NCI-H226 (cell line): ENCODE measurements around the gene BRD4.

Experiments
- DNase-seq: peaks from one replicate; pipeline ENCODE4 v3.0.0-alpha.2; 2015

Gene BRD4

DNA sequence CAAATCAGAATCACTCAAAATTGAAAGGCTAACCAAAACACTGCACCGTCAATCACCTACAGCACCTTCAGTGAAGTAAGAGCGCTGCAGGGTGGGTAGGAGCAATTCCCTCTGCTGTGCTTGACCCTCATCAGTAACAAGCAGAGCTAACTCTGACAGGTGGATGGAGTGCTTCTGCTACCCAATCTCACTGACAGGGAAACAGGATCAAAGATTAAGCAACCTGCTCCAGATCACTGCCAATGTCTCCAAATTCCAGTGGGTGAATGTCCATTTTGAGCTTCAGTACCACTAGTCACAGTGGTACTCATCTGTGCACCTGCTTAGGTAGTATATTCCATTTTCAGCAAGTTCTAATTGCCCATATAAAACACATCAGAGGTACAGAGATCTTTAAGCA lies 25.2 kb downstream of the BRD4 start:
- no peak for DNase-seq

DNA sequence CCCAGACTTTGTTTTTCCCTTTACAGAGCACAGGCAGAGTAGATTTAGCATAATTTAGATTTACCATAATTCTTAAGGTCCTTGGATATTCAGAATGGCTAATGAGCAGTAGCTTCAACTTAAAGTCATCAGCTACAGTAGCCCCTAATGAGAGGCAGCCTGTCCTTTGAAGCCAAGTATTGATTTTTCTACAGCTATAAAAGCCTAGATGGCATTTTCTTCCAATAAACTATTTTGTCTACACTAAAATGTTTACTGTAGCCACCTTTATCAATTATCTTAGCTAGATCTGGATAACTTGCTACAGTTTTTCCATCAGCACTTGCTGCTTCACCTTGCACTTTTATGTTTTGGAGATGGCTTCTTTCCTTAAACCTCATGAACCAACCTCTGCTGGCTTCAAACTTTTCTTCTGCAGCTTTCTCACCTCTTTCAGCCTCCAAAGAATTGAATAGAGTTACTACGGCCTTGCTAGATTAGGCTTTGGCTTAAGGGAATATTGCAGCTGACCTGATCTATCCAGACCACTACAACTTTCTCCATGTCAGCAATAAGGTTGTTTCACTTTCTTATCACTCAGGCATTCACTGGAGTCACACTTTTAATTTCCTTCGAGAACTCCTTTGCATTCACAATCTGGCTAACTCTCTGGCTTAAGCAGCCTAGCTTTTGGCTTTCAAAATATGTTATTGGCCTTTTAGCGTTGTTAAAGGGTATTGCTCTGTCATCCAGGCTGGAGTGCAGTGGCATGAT lies 26.6 kb downstream of the BRD4 start:
- DNase-seq, result no peak

DNA sequence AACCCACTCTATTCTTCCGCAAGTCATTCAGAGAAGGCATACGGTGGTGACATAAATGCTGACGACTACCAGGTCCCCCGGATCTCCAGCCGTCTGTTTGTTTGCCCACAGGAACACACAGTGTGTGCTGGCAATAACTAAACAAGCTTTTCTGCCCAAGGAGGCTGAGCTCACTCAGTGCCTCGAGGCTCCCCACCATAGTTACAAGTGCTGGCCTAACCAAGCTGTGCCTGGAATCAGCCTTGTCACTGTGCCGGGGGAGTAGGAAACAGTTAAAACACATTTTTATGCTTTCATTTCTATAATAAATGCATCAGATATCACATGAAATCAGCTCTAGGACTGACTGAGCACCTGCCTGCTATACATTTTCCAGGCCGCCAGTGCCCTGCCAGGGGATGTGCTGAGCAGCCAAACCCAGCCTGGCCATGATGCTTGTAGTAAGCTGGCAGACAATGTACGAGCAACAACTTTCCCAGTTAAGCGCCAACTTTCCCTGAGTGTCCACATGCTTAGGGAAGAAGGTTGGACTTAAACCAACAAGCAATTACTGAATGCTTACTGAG lies 28.1 kb downstream of the BRD4 start:
- DNase-seq, result no peak

DNA sequence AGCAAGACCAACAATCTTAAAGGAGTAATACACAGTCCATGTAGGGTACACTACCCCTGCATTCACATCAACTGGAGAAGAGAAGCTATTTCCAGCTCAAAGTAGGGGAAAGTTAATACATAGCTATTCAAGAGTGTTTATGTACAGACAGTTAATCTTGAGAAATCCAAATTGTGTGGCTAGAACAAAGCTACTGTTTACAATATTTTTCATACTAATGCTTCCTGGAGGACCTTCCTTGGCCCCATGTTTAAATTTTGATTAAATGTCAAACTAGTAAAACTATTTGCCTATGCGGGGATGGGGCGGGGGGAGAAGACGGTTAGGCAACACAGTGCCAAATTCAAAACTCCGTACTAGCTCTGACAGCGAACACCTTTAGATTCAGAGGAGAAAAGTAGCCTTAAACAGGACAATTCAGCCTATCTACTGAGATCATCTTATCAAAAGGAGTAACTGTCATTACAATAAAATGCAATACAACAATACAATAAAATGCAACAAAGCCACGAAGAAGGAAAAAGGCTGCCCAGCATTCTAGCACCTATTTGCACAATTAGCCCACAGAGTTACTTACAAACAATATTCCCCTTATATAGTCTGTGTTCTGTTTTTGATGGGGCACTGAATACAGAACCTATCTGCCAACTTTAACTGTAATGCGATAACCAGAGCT lies 29.1 kb downstream of the BRD4 start:
- DNase-seq, result no peak

DNA sequence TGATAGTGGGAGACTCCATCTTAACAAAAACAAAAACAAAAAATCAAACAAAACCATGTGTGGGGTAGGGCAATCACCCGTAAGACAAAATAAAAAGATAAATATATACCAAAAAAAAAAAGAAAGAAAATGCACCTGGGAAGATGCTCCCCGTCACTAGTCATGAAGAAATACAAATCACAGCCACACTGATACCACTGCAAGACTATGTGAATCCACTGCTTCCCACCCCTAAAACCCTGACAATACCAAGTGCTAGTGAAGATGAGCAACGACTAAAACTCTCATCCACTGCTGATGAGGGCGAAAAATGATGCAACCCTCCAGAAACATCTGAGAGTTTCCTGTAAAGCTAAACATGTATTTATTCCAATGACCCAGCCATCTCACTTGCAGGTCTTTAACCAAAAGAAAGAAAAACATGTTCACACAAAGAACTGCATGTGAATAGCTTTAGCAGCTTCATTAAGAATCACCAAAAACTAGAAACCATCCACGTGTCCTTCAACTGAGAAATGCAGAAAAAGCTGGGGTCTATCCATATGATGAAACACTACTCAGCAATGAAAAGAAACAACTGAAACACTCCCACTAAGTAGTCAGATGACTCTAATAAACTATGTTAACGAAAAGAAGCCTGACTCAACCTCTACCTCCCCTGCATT lies 31.7 kb downstream of the BRD4 start:
- no peak for DNase-seq

DNA sequence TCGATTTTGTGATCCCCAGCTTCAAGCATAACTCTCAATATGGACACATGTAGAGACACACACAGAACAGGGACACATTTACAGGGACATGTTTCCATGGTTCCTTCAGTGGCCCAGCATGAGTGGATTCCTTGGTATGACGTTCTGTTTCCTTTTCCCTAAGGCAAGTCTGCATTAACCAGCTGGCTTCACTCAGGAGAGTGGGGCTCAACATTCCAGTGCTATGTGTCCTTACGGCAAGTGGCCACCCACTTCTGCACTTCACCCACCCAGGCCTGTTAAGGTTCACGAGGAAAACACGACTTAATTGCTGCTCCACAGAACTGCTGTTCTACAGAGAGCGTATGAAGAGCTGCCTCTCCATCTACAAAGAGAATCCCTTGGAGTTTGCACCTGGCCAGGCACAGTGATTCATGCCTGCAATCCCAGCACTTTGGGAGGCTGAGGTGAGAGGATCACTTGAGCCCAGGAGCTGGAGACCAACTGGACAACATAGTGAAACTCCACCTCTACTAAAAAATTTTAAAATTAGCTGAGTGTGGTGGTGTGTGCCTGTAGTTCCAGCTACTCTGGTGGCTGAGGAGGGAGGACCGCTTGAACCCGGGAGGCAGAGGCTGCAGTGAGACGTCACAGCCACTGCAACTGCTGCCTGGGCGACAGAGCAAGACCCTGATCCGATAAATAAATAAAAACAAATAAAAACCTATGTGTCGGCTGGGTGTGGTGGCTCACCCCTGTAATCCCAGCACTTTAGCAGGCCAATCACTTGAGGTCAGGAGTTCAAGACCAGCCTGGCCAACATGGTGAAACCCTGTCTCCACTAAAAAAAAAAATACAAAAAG lies 32.5 kb downstream of the BRD4 start:
- no peak for DNase-seq

DNA sequence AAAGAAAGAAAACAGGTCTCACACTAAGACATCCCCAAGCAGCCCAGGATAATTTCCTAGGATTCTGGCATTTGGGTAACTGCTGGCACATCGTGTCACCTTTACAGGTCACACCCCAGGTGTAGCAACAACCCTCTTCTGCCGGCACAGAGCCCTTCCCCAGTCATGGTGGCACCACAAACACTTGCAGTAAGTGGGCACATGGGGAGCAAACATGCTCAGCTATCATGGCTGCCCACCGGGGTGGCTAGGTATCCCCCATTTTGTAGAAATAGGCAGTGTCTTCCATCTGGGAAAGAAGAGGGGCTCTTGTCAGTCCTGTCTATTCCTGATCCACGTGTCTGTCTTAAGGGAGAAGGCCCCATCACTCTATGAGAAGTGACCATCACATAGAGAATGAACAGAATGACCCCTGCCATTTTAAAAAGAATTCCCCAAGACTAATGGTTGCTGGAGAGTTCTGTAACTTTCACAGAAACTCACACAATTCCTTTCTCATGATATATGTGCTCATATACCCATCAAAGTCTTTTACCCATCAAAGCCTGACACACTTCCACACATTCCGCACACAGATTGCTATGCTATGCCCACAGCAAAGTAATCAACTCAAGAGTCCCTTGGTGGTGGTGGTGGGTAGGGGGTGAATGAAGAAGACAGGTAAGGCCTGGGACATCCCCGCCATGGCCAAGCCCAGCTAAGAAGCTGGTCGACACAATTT lies 33.3 kb downstream of the BRD4 start:
- DNase-seq, result no peak

DNA sequence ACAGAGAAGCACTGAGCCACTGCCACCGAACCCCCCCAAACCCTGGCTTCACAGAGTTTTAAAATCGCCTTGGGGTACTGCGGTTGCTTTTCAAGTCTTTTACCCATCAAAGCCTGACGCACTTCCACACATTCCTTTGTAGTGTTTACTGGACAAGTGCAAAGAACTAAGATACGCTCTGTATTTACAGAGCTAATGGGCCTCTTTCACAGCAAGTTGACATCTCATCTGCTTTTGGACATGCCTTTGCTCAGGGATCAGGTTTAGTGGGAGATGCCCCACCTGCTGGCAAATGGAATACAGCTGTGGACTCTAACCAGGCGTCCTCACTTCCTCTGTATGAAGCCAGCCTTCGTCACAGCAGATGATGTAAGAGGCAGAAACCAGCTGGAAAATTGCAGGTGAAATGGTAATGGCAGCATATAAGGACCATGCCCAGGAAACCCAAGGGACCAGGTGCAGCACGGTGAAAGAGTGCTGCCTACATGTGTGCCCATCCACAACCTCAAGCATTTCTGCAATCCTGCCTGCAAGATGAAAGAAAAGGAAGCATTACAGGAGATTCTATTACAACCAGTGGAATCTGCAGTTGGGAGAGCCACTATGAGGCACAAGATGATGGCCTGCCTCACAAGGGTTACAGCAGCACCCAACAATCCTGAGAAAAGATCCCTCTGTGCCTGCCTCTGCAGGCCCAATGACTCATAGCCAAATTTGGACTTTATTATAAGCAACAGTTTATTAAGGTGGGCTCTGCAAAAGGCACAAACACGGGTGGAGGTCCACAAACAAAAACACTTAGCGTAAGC lies 34.7 kb downstream of the BRD4 start:
- DNase-seq, result peak; percentile 48

DNA sequence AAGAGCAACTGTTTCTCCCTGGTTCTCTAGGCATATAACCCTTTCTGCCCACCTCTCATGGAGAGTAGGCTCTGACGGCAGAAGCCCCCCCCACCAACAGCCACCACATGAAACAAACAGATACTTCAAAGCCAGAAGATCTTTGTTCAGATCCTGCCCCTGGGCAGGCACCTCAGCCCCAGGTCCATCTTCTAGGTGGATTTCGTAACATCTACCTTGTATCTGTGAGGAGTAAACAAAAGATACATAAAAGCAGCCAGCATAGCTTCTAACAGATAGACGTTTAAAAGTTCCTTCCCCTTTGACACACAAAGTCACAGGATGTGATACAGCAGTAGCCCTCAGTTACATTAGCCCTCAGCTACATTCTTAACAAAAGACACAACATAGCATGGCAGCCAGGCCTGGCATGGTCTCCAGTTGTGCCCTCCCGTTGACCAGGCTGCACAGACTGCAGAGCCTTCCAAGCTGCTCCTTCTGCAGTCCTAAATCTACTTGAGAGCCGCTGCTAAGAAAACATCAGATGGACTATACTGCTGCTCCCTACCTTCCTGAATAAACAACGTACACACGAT lies 35.4 kb downstream of the BRD4 start:
- no peak for DNase-seq

DNA sequence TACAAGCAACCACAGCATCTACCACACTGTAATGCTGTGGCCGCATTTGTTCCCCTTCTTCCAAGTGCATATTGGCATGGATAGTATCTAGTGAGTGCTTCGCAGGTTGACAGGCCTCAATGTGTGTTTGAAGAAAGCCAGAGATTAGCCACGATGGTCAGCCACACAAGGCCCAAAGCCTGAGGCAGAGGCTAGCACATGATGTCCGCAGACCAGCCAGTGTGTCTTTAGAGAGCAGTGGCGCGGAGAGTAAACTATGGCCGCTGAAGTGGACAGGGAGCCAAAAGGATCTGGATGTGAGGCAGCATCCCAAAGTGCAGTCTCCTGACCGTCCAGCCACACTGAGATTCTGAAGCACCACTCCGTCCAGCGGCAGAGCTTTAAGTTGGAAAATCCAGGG lies 36.0 kb downstream of the BRD4 start:
- DNase-seq, result no peak

DNA sequence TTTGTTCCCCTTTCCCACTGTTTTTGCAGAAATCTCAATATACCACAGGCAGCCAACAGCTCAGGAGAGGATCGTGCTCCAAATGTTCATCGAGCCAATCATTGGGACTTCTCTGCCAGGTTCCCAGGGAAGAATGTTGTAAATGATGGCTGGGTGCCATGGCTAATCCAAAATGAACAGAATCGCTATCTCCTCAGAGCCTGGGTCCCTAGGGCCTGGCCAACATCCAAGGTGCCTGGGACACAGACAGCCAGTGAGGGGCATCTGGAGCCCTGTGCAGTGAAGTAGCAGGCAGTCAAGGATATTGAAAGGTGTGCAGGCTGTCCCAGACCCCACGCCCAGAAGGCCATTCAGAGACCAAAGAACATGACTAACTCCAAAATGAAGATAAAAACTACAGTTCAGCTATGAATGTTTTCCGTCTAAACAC lies 37.8 kb downstream of the BRD4 start:
- DNase-seq, result no peak

DNA sequence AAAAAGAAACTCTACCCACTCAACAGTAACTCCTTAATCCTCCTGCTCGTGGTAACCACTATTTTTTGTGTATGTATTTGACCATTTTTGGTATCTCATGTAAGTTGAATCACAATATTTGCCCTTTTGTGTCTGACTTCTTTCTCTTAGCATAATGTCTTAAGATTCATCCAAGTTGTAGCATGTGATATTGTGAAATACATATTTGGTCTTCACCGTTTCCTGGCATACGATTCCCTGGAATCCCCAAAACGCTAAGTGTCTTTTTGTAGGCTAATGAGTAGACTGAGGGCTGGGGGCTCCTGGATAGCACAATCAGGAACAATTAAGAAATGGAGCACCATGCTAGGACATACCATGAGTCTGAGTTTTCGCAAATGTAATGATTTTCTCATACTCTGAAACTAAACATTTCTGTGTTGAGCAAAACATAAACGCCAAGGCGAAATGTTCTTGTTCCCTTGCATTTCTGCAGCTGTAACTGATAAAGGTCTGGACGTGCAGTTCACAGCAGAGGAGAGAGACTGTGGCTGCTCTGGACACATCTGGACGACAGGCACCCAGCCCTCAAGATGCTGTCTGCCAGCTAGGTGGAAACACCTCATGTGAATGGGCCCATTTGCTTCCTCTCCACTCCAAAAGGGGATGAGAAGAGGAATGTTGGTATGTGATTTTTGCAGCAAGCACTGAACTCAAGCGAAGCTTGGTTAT lies 38.4 kb downstream of the BRD4 start:
- DNase-seq, result no peak

DNA sequence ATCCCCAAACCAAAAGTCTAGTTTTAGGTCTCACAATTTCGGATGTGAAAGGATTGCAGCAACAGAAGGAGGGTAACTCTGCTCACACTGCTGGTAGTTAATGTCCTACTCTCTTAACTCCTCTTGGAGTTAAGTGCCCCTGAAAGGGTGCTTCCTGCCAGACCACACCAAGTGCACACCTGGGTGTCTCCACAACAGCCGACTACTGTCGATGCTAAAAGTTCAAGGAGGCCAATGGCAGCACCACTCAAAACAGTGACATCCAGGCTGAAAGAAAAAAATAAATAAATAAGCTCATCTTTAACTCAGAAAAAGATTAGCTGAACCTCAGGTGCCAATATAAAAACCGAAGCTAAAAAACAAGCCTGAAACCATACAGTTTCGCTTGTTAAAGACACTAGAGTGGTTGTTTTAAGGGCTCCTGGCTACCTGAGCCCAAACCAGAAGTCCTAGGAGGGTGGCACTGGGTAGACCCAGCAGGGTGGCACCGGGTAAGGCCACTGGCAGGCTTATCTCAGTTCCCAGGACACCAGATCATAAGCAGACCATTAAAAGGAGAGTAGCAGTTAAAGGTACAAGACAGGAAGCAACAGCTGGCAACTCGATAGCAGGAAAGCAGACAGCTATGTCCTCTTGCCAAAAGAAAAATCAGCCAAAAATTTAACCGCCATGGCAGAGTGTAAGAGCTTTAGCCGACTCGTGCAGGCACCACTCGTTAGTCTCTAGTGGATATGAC lies 39.3 kb downstream of the BRD4 start:
- no peak for DNase-seq

DNA sequence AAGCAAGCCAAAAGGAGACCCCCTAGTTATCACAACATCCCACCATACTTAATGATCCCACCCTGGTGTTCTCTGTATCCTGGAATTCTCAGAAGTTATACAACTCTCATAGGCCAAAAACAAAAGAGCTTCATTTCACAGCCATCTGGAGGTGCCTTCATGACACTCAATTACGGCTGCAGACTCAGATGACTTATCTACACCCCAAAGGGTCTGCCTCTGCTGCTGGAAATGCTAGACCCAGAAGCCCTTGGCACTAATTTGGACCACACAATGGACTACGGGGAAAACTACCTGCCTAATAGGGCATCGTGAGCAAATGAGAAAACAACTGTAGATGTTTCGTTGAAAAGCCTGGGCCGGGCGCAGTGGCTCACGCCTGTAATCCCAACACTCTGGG lies 40.2 kb downstream of the BRD4 start:
- DNase-seq, result no peak

DNA sequence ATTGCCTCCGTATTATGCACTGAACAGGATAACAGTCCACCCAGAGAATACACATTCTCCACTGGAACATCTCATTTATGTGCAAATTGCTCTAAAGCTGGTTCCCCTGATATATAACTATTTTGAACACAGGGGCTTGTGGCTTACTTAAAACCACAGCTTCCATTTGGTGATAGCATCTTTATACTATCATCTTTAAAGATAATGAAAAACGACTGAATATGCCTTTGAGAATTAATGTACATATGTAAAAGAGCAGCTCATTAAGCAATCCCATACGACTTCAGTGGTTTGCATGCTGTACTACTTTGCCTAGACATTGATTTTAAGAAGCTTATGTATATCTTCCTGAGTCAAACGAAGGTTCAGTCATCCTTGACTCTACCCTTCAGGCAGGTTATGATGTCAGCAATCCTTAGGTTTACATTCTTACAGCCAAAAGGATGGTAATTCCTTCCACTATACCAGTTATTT lies 40.8 kb downstream of the BRD4 start:
- DNase-seq, result no peak

DNA sequence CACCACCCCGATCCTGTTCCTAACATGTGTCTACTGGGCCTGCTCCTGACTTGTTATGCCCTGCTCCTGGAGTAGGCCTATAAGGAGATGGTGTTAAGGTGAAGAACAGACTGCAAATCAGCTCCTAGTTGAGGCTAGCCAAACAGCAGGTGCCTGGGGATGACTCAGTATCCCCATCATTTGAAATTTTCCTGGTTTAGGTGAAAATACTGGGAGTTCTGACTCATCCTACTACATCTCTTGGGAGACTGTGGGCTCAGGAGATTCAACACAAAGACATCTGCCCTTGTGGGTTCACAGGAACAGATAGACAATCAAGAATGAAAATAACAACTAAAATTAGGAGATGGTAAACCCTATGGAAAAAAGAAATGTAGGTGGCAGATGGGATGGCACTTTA lies 41.2 kb downstream of the BRD4 start:
- DNase-seq, result peak; percentile 27

DNA sequence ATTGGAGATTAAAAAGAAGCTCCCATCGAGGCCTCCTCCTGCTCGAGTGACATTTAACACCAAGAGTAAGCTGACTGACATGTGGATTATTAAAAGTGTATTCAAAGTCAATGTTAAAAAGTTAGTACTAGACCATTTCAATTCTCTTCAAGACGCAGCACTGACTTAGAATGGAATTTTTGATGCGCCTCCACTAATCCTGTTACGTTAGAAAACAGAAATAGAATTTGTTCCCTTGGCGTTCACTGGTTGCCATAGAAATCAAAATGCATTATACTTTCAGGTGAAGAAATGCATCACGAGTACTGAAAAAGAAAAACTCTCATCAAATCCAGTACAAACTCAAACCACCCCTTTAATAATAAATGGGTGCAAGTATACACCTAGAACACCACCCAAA lies 42.2 kb downstream of the BRD4 start:
- DNase-seq, result no peak

DNA sequence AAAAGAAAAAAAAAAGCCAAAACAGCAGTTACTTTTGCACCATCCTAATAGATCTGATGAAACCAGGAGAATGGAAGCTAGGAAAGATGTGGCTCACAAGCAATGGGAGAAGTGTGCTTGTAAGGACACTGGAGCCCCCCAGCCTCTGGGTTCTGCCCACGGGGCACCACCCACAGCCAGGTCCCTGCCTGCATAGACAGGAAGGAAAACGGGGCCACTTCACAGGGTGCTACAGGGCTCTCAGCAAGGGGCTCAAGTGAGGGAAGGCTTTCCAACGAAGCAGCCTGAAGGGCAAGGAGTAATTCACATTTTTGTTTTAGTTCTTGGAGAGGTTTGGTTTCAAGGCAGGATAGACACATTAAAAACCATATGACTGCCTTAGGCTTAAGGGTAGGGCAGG lies 42.7 kb downstream of the BRD4 start:
- DNase-seq, result no peak
